GM20000 (cell line): ENCODE measurements around the gene CMPK1.
A peak's percentile ranks its signal among the peaks of the same experiment; 100 is the strongest.
"Not testable (repeated sequence)": the region's sequence is repeated elsewhere in the genome, so short reads cannot be mapped to it uniquely, and the experiment has no call there.

Source experiments
- DNase-seq: peaks from one replicate; pipeline ENCODE4 v3.0.0; 2012; ENCODE audit warnings: low spot score
- CTCF ChIP-seq: IDR thresholded peaks from 2 replicates; pipeline ENCODE4 v1.5.1; 2012; ENCODE audit warnings: mild to moderate bottlenecking, control low read depth; ENCODE audit errors: extremely low read depth, missing control alignments

CMPK1 gene

GRCh38 chr1:47333578-47333921 lies at the start of gene CMPK1:
Gene CMPK1, plus strand, starts transcription at chr1:47333790. Its CDS starts 156 bp downstream, at chr1:47333946.
- TF ChIP-seq CTCF: no peak
- DNase-seq: peak; percentile 91

- DNase-seq: not testable (repeated sequence)
Observed at GRCh38 chr1:47288116-47288515, 45.5 kb upstream of the CMPK1 start.

GRCh38 chr1:47294863-47295262 lies 38.7 kb upstream of the CMPK1 start:
- DNase-seq: not testable (repeated sequence)

- no peak for TF ChIP-seq CTCF
- DNase-seq: no peak
Observed at GRCh38 chr1:47295579-47295978, 38.0 kb upstream of the CMPK1 start.

- no peak for TF ChIP-seq CTCF
- DNase-seq: no peak
Observed at GRCh38 chr1:47298025-47298699, 35.4 kb upstream of the CMPK1 start.

GRCh38 chr1:47302472-47302871 lies 31.1 kb upstream of the CMPK1 start:
- TF ChIP-seq CTCF: no peak
- DNase-seq: no peak

GRCh38 chr1:47309427-47309826 lies 24.2 kb upstream of the CMPK1 start:
- no peak for DNase-seq
- no peak for TF ChIP-seq CTCF

- no peak for TF ChIP-seq CTCF
- DNase-seq: peak; percentile 93
Observed at GRCh38 chr1:47313915-47314664, 19.5 kb upstream of the CMPK1 start, which contains the start of gene STIL. Gene STIL, minus strand, starts transcription at chr1:47314147. Its CDS starts 3,828 bp downstream, at chr1:47310319.
